Activated CD4-positive, alpha-beta T cell treated with anti-CD3 and anti-CD28 coated beads for 24 hours (primary cell): Measurements from ENCODE around the gene TP53BP2.
A peak's percentile ranks its signal among the peaks of the same experiment; 100 is the strongest.
"Not testable (repeated sequence)": the region's sequence is repeated elsewhere in the genome, so short reads cannot be mapped to it uniquely, and the experiment has no call there.

ENCODE experiments used
- DNase-seq, 2 donors: peaks; one replicate each; pipeline ENCODE4 v3.0.0-alpha.2; 2020; ENCODE audit warnings: low read depth in 2 of 2

TP53BP2 gene

GRCh38 chr1:223852337-223852736, 6.6 kb upstream of the TP53BP2 start:
- no peak for DNase-seq

- DNase-seq, result no peak
These were observed 3.9 kb upstream of the TP53BP2 start for GRCh38 chr1:223849352-223850254.

- no peak for DNase-seq
These were observed 2.8 kb upstream of the TP53BP2 start for GRCh38 chr1:223848536-223848935.

- DNase-seq, result no peak
These were observed 2.1 kb upstream of the TP53BP2 start for GRCh38 chr1:223847781-223848345.

- DNase-seq, result no peak
These were observed 524 bp downstream of the TP53BP2 start for GRCh38 chr1:223845037-223845809.

- DNase-seq, result peak; percentile 30 to 31
These were observed 1.0 kb downstream of the TP53BP2 start for GRCh38 chr1:223844787-223845036.

GRCh38 chr1:223843934-223844786, 1.6 kb downstream of the TP53BP2 start:
- DNase-seq, result no peak

- DNase-seq, result no peak
These were observed 3.0 kb downstream of the TP53BP2 start for GRCh38 chr1:223842784-223843183.

GRCh38 chr1:223841977-223842623, 3.6 kb downstream of the TP53BP2 start:
- DNase-seq, result not testable (repeated sequence)

GRCh38 chr1:223840254-223840653, 5.5 kb downstream of the TP53BP2 start:
- DNase-seq, result no peak

GRCh38 chr1:223838125-223838854, 7.5 kb downstream of the TP53BP2 start:
- DNase-seq, result no peak

GRCh38 chr1:223837687-223838086, 8.1 kb downstream of the TP53BP2 start:
- no peak for DNase-seq

GRCh38 chr1:223837206-223837605, 8.5 kb downstream of the TP53BP2 start:
- no peak for DNase-seq

GRCh38 chr1:223836586-223836985, 9.2 kb downstream of the TP53BP2 start:
- DNase-seq, result no peak

GRCh38 chr1:223835754-223836153, 10.0 kb downstream of the TP53BP2 start:
- DNase-seq, result no peak

- DNase-seq, result no peak
These were observed 11.0 kb downstream of the TP53BP2 start for GRCh38 chr1:223834660-223835263.

- DNase-seq, result no peak
These were observed 11.8 kb downstream of the TP53BP2 start for GRCh38 chr1:223833948-223834347.

GRCh38 chr1:223832637-223832943, 13.2 kb downstream of the TP53BP2 start:
- no peak for DNase-seq

- DNase-seq, result no peak
These were observed 13.8 kb downstream of the TP53BP2 start for GRCh38 chr1:223831755-223832636.
